Adrenal gland (tissue), 5 donors: Measurements from ENCODE around the gene MRPL21.

Experiments used
- POLR2A ChIP-seq, 2 donors: fragments of 450-650 bp; IDR thresholded peaks; one replicate each; pipeline ENCODE4 v1.6.1; 2017; ENCODE audit warnings: antibody characterized with exemption in 2 of 2, mild to moderate bottlenecking in 2 of 2, moderate library complexity in 1 of 2
- TF ChIP-seq, protein P1 (sequence below), 6 experiments: fragments of 450-650 bp in 4 of 6; fragments of 200-600 bp in 2 of 6; sonication (generic) in 1 of 6; IDR thresholded peaks; 1 replicate in 5 of 6; 2 replicates in 1 of 6; pipeline versions ENCODE4 v1.5.1 to v1.8.0; 2016 to 2021; ENCODE audit warnings: antibody characterized with exemption in 6 of 6, mild to moderate bottlenecking in 2 of 6, moderate library complexity in 1 of 6
- donor health status: DM: no; HTN: no; CAD: no.

DNA sequence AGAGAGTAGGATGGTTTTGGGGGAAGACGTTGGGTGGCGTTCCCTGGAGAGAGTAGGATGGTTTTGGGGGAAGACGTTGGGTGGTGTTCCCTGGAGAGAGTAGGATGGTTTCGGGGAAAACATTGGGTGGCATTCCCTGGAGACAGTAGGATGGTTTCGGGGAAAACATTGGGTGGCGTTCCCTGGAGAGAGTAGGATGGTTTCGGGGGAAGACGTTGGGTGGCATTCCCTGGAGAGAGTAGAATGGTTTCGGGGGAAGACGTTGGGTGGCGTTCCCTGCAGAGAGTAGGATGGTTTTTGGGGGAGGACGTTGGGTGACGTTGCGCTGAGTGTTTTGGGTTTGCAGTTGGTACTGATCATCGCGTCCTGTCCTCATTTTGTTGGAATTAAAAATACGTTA lies 28.3 kb upstream of the MRPL21 start:
- TF ChIP-seq, protein P1, sequence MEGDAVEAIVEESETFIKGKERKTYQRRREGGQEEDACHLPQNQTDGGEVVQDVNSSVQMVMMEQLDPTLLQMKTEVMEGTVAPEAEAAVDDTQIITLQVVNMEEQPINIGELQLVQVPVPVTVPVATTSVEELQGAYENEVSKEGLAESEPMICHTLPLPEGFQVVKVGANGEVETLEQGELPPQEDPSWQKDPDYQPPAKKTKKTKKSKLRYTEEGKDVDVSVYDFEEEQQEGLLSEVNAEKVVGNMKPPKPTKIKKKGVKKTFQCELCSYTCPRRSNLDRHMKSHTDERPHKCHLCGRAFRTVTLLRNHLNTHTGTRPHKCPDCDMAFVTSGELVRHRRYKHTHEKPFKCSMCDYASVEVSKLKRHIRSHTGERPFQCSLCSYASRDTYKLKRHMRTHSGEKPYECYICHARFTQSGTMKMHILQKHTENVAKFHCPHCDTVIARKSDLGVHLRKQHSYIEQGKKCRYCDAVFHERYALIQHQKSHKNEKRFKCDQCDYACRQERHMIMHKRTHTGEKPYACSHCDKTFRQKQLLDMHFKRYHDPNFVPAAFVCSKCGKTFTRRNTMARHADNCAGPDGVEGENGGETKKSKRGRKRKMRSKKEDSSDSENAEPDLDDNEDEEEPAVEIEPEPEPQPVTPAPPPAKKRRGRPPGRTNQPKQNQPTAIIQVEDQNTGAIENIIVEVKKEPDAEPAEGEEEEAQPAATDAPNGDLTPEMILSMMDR (IDR thresholded peaks at IDR 0.05) = no peak
- no peak for TF ChIP-seq POLR2A (IDR thresholded peaks at IDR 0.05)
